Camera-type eye (tissue), 1 donor: ENCODE results near the gene PSG5. TPM values are rescaled to one million over a fixed set of nuclear protein-coding genes. Genes with fewer than 3 reads are reported as not detected.

Experiments used
- total RNA-seq: library from RNA; depleted of rRNA; stranded (reverse); fragments of >200 nt; gene quantifications from one replicate; pipeline ENCODE4 v1.2.3, GENCODE V29; 2014

Gene PSG5
- total RNA-seq, result not detected

GRCh38 chr19:43186311-43186935, at the start of gene PSG5:
Gene PSG5 (minus strand): TSS chr19:43186536. CDS start chr19:43186405, 131 bp downstream.

GRCh38 chr19:43205471-43206105, 19.3 kb upstream of the PSG5 start, which contains the start of gene PSG4:
Gene PSG4 (minus strand): TSS chr19:43205638. CDS start chr19:43205536, 102 bp downstream.

Other genes with a start within 250 kb of the PSG5 start
- gene PSG7, start 249.3 kb downstream of the PSG5 start, total RNA-seq, result not detected
- gene PSG11, start 160.1 kb downstream of the PSG5 start, total RNA-seq, result not detected
- not detected for gene PSG2, start 103.8 kb downstream of the PSG5 start, total RNA-seq
- not detected for gene PSG4, start 19.1 kb upstream of the PSG5 start, total RNA-seq
- not detected for gene PSG9, start 83.0 kb upstream of the PSG5 start, total RNA-seq
- gene CD177, start 167.2 kb upstream of the PSG5 start, total RNA-seq, result 4.5 TPM
- gene TEX101, start 228.4 kb upstream of the PSG5 start, total RNA-seq, result 0.55 TPM